Measurements from ENCODE around the gene IGF2R. TPM values are rescaled to one million over a fixed set of nuclear protein-coding genes. Genes with fewer than 3 reads are reported as not detected.

The IGF2R gene
- total RNA-seq, 1 experiment from 2014 or later = 75.3 TPM

GRCh38 chr6:160137989-160138835, 169.3 kb downstream of the IGF2R start:
- Mint-ChIP-seq H3K4me1 (peaks cover 28% of the 10 kb centered on the region), H3K27ac (no peak overlapping the region), H3K4me3 (no peak overlapping the region), H3K27me3 (ENCODE audit: low read depth) (peaks cover 24% of the 10 kb centered on the region), H3K9me3 (no peaks in the 10 kb centered on the region), H3K36me3 (no peaks in the 10 kb centered on the region)
- DNase-seq (ENCODE audit: low spot score) (peak; percentile 66), ATAC-seq (peak; percentile 14; the same call in 1 of the 2 replicates)
- ChIA-PET POLR2A (no interaction called here), CTCF (interaction anchor here (0.6 to 2.9 kb wide), 25 partner anchors 10 to 396 kb away, joined by 3 to 27 read pairs (median 4); no protein-coding TSS in a partner anchor)
- TF ChIP-seq CTCF (IDR thresholded peaks at IDR 0.05) (peak; percentile 64), ELF4 (CRISPR knock-in tag; IDR thresholded peaks at IDR 0.05; ENCODE audit: low read depth) (no peak), AFF4 (CRISPR knock-in tag; IDR thresholded peaks at IDR 0.05; ENCODE audit: borderline replicate concordance) (no peak), GTF2I (CRISPR knock-in tag; conservative IDR thresholded peaks at IDR 0.05) (no peak), GRHL2 (CRISPR knock-in tag; IDR thresholded peaks at IDR 0.05; ENCODE audit: insufficient replicate concordance, severe bottlenecking) (no peak), GABPB1 (CRISPR knock-in tag; IDR thresholded peaks at IDR 0.05) (0 out of 2 replicates have a peak, but pooled peaks have one; percentile 10), NFATC4 (CRISPR knock-in tag; IDR thresholded peaks at IDR 0.05) (no peak), ZNF512 (CRISPR knock-in tag; IDR thresholded peaks at IDR 0.05; ENCODE audit: borderline replicate concordance) (no peak), ZNF317 (CRISPR knock-in tag; IDR thresholded peaks at IDR 0.05; ENCODE audit: borderline replicate concordance, low read depth) (no peak), ZSCAN18 (CRISPR knock-in tag; IDR thresholded peaks at IDR 0.05) (no peak), ZNF671 (CRISPR knock-in tag; IDR thresholded peaks at IDR 0.05) (no peak), PRRX2 (CRISPR knock-in tag; IDR thresholded peaks at IDR 0.05) (no peak), ZNF121 (CRISPR knock-in tag; IDR thresholded peaks at IDR 0.05) (no peak), ETV6 (CRISPR knock-in tag; IDR thresholded peaks at IDR 0.05) (no peak), NFYB (CRISPR knock-in tag; conservative IDR thresholded peaks at IDR 0.05; ENCODE audit: low read depth) (no peak), MYBL2 (CRISPR knock-in tag; IDR thresholded peaks at IDR 0.05) (no peak), ZBTB43 (CRISPR knock-in tag; IDR thresholded peaks at IDR 0.05) (no peak), ZNF396 (CRISPR knock-in tag; IDR thresholded peaks at IDR 0.05; ENCODE audit: borderline replicate concordance) (no peak), ATF3 (CRISPR knock-in tag; conservative IDR thresholded peaks at IDR 0.05) (no peak), ATF2 (CRISPR knock-in tag; IDR thresholded peaks at IDR 0.05; ENCODE audit: borderline replicate concordance, low read depth) (no peak), TP53 (CRISPR knock-in tag; IDR thresholded peaks at IDR 0.05) (no peak), ZNF423 (CRISPR knock-in tag; IDR thresholded peaks at IDR 0.05) (no peak), IRF2 (CRISPR knock-in tag; IDR thresholded peaks at IDR 0.05; ENCODE audit: borderline replicate concordance, low read depth) (no peak), FOXP1 (CRISPR knock-in tag; IDR thresholded peaks at IDR 0.05; ENCODE audit: borderline replicate concordance) (no peak), ZNF232 (CRISPR knock-in tag; IDR thresholded peaks at IDR 0.05) (0 out of 2 replicates have a peak, but pooled peaks have one; percentile 41)
